Ovary (tissue), 3 donors: ENCODE measurements around the gene MKNK1.

Source experiments
- POLR2A ChIP-seq: fragments of 450-650 bp; IDR thresholded peaks from one replicate; pipeline ENCODE4 v1.6.1; 2017; ENCODE audit warnings: antibody characterized with exemption, mild to moderate bottlenecking, moderate library complexity
- TF ChIP-seq, protein P1 (sequence below), 3 donors: fragments of 450-650 bp in 2 of 3; fragments of 200-600 bp in 1 of 3; IDR thresholded peaks; one replicate each; pipeline versions ENCODE4 v1.5.1 to v1.8.0; 2016 to 2022; ENCODE audit warnings: antibody characterized with exemption in 3 of 3, mild to moderate bottlenecking in 1 of 3
- donor health status: DM: no; HTN: no; CAD: no.

DNA sequence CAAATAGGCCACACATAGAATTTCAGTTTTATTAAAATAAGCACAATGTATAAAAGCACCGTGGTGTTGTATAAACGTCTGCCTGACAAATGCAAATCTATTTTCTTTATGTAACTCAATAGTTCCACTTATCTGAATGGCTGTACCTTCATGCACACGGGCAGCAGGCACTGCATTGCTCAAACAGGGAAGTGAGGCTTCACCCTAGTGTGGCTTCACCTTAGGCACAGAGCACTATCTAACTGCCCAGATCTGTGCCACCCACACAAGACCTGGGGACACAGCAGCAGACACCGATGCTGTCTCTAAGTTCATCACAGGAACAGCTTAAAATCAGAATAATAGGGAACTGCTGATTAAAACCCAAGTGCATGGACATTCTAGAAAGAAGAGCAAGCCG lies 46.7 kb downstream of the MKNK1 start:
- TF ChIP-seq, protein P1, sequence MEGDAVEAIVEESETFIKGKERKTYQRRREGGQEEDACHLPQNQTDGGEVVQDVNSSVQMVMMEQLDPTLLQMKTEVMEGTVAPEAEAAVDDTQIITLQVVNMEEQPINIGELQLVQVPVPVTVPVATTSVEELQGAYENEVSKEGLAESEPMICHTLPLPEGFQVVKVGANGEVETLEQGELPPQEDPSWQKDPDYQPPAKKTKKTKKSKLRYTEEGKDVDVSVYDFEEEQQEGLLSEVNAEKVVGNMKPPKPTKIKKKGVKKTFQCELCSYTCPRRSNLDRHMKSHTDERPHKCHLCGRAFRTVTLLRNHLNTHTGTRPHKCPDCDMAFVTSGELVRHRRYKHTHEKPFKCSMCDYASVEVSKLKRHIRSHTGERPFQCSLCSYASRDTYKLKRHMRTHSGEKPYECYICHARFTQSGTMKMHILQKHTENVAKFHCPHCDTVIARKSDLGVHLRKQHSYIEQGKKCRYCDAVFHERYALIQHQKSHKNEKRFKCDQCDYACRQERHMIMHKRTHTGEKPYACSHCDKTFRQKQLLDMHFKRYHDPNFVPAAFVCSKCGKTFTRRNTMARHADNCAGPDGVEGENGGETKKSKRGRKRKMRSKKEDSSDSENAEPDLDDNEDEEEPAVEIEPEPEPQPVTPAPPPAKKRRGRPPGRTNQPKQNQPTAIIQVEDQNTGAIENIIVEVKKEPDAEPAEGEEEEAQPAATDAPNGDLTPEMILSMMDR (IDR thresholded peaks at IDR 0.05) = no peak
- no peak for TF ChIP-seq POLR2A
